ENCODE results near the gene OR11H6. TPM values are rescaled to one million over a fixed set of nuclear protein-coding genes. Genes with fewer than 3 reads are reported as not detected.

OR11H6 gene, protein sequence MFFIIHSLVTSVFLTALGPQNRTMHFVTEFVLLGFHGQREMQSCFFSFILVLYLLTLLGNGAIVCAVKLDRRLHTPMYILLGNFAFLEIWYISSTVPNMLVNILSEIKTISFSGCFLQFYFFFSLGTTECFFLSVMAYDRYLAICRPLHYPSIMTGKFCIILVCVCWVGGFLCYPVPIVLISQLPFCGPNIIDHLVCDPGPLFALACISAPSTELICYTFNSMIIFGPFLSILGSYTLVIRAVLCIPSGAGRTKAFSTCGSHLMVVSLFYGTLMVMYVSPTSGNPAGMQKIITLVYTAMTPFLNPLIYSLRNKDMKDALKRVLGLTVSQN
- not detected in 2 replicates for total RNA-seq

DNA sequence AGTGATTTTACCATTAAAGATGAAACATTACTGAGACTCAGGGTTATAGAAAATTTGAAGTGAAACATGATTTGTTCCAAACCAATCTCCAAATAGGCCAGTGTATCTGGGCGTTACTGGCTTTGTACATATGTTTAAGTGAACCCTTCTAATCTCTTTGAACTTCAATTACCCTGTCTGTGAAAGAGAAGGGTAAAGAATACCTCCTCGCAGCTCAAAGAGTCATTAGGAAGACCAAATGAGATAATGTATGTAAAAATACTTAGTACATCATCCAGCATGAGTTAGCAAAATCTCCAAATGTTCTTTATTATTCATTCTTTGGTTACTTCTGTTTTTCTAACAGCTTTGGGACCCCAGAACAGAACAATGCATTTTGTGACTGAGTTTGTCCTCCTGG is at the start of gene OR11H6:
OR11H6 (plus strand) TSS at position 301 of the 400 bp plus-strand sequence; CDS start at position 301, 0 bp downstream.

DNA sequence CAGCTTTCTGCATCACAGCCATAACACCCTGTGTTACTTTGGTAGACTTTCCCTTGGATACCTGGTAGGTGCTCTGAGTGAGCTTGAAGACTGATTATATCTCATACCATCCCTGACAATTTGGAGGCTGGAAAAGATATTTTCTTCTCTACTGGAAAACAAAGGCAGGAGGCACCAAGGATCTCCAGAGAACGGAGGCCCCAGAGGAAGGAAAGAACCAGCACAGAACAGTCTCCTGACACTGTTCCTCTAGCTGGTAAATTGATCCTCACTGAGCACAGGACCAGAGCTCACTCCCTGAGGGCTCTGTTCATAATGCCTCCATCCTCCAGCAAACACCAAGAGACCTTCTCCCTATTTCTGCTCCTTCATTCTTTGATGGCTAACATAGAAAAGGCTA is 32.9 kb upstream of the OR11H6 start, which contains the start of gene OR11G2:
OR11G2 (plus strand) TSS at position 301 of the 400 bp plus-strand sequence. CDS start 6,542 bp downstream, outside the sequence.

DNA sequence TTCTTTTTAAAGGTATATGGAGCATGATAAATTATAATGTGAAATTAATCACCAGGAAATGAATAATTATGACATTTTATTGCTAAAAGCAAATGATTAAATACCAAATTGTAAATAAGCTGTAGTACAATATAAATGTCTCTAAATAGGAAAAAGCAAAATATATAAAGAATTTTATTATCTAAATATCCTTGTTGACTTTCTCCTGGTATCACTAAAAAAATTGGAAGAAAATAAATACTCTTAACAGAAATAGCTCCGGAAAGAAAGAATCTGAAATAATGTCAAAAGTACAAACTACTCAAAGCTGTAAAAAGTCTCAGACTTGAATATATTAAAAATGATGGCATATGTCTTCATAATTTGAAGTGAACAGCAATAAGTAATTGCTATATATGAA is 5.2 kb downstream of the OR11H6 start, which contains the start of gene OR11H7:
OR11H7 (plus strand) TSS at position 301 of the 400 bp plus-strand sequence.

Other genes with a start within 250 kb of the OR11H6 start
- gene OR4K15, start 248.1 kb upstream of the OR11H6 start, total RNA-seq: not detected in 2 replicates
- not detected in 2 replicates for gene OR4Q2, start 221.5 kb upstream of the OR11H6 start, total RNA-seq
- not detected in 2 replicates for gene OR4K14, start 204.4 kb upstream of the OR11H6 start, total RNA-seq
- gene OR4K13, start 187.7 kb upstream of the OR11H6 start, total RNA-seq: not detected in 2 replicates
- gene OR4L1, start 163.7 kb upstream of the OR11H6 start, total RNA-seq: not detected in 2 replicates
- not detected in 2 replicates for gene OR4K17, start 113.0 kb upstream of the OR11H6 start, total RNA-seq
- not detected in 2 replicates for gene OR4N5, start 84.9 kb upstream of the OR11H6 start, total RNA-seq
- gene OR11G2, start 32.8 kb upstream of the OR11H6 start, total RNA-seq: not detected in 2 replicates
- gene OR11H7, start 5.3 kb downstream of the OR11H6 start, total RNA-seq: not detected in 2 replicates
- not detected in 2 replicates for gene OR11H4, start 15.6 kb downstream of the OR11H6 start, total RNA-seq
- gene TTC5, start 82.2 kb downstream of the OR11H6 start, total RNA-seq: 8.6 and 11.2 TPM in 2 replicates
- 63.8 and 83.6 TPM in 2 replicates for gene CCNB1IP1, start 109.6 kb downstream of the OR11H6 start, total RNA-seq
- gene PARP2, start 119.9 kb downstream of the OR11H6 start, total RNA-seq: 11.9 and 13.7 TPM in 2 replicates
- gene TEP1, start 189.8 kb downstream of the OR11H6 start, total RNA-seq: 10.1 and 16.0 TPM in 2 replicates
- gene KLHL33, start 212.5 kb downstream of the OR11H6 start, total RNA-seq: not detected in 2 replicates
- gene OSGEP, start 231.1 kb downstream of the OR11H6 start, total RNA-seq: 38.0 and 55.1 TPM in 2 replicates
- gene APEX1, start 231.5 kb downstream of the OR11H6 start, total RNA-seq: 136 and 200 TPM in 2 replicates
- gene PIP4P1, start 237.7 kb downstream of the OR11H6 start, total RNA-seq: 12.1 and 12.2 TPM in 2 replicates
- gene PNP, start 245.7 kb downstream of the OR11H6 start, total RNA-seq: 192 and 219 TPM in 2 replicates